Left renal pelvis (tissue), 4 donors: Measurements from ENCODE around the gene TCEAL7. TPM values are rescaled to one million over a fixed set of nuclear protein-coding genes. Genes with fewer than 3 reads are reported as not detected.
A peak's percentile ranks its signal among the peaks of the same experiment; 100 is the strongest.

Source experiments
- DNase-seq, 4 donors: peaks; one replicate each; pipeline ENCODE4 v3.0.0-alpha.2; 2013; ENCODE audit warnings: low read depth in 4 of 4, low spot score in 3 of 4
- polyA plus RNA-seq, 4 donors: library from polyadenylated mRNA; unstranded; fragments of 120-200 nt; gene quantifications; one replicate each; pipeline ENCODE4 v1.2.1, GENCODE V29; 2013; ENCODE audit not compliant: insufficient read length in 4 of 4

Gene TCEAL7
- polyA plus RNA-seq, 4 donors = 32.7 to 94.9 (median 48.4) TPM

DNA sequence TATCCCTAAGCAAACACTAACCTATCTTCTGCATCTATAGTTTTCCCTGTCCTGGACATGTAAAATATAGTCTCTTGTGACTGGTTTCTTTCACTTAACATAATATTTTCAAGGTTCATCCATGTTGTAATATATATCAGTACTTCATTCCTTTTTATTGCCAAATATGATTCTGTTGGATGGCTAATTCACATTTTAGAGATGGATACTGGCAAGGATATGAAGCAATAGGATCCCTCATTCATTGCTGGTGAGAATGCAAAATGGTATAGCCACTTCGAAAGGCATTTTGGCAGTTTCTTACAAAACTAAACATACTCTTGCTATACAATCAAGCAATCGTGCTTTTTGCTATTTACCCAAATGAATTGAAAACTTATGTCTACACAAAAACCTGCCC is 33.0 kb downstream of the TCEAL7 start:
- no peak for DNase-seq

DNA sequence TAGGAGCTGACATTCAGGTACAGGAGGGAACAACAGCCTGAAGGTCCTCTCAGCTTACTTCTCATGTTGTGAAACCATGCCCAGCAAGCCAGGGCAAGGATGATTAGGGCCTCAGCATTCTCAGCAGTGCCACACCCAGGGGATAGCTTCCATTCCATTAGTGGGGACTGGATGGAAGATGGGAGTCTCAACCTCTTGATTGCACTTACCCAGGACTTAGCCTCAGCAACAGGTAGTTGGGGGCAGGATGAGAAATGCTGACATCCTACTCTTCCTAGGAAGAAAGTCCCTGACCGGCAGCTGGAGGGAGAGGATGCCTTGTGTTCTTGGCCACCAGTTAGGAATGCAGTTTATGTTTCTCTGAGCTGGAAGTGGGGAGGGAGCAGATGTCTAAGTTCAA is 37.5 kb downstream of the TCEAL7 start:
- DNase-seq = no peak

DNA sequence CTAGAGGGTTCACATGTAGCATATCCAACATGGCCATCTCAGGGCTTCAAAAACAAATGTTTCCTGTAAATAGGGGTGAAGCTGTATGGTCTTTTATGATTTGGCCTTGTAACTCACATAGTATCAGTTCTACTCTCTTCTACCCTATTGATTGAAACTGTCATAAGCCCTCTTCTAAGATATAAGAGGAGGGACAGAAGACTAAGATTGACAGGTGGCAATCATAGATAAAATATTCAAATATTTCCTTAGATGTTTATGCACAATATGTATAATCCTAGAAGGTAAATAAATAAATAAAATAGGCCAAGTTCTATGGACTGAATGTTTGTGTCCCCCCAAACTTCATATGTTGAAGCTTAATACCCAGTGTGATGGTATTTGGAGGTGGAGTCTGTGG is 39.4 kb downstream of the TCEAL7 start:
- DNase-seq = no peak

DNA sequence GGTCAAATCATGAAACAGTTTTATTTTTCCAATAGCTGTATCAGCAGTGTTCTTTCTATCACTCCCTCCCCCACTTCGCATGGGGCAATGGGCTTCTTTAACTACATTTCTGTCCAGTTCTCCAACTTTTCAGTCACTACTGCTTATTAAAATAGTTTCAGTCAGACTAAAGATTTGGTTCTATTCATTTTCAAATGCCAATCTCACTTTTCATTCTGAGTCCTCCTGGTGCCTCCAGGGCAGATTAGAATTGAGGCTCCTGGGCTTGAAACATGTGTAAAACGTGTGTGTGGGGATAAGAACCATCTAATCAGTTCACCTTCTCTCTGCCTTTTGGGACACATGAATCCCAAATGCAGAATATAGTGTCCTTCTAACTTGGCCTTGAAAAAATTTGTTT is 42.8 kb downstream of the TCEAL7 start:
- no peak for DNase-seq

DNA sequence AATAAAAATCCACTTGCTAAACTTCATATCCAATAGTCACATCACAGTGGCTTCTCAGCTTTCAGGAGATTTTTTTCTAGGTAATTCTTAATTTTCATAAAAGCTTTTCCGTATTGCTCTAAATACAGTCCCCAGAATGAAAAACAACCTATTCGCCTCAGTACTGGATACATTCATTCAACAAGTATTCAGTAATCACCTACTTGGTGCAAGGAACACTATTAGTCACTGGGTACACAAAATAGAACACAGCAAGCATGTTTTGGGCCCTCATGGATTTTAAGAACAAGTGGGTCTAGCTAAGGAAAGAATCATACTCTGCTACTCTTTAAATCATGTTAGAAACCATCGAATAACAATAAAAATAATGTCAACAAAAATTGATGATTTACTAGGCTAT is 43.5 kb downstream of the TCEAL7 start:
- no peak for DNase-seq

DNA sequence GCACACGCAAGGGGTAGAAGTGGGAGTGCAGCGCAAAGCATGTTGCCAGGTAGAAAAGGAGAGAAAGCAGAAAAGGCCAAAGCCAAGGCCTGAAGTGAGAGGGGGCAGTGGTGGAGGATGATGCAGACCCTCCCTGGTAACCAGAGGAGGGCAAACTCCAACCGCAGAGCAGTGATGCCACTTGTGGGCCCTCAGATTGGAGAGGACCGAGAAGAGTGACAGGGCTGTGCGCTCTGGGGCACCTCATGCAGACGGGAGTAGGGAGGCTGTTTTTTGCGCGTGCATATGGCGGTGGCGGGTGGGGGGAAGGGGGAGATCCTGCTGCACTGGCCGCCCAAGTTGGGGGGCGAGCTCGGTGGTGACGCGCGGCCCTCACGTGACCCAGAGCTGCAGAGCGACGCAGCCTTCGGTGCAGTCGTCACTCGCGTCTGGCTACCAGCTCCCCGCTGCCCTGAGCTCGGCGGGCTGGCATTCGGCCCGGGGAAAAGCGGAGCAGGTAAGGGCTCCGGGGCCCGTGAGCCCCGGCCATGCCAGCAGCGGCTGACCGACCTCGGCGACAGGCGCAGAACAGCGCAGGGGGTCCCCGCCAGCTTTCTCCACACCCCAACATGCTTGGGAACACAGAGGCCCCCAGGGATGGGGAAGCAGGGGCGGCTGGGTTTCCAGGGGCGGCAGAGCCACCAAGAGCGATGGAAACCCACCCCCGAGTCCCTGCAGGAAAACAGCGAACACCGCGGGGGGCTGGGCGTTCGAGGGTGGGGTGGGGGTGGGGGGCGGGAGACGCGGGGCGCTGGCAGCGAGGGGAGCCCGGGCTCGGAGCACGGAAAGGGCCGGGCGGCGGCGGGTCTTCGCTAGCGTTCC is 46.3 kb downstream of the TCEAL7 start, which contains the start of gene BEX3:
TSS of gene BEX3 (plus strand) at position 421 of the 861 bp plus-strand sequence. CDS start 984 bp downstream, outside the sequence.
- peak in 2 of 4 donors; percentile 52 to 57 for DNase-seq

DNA sequence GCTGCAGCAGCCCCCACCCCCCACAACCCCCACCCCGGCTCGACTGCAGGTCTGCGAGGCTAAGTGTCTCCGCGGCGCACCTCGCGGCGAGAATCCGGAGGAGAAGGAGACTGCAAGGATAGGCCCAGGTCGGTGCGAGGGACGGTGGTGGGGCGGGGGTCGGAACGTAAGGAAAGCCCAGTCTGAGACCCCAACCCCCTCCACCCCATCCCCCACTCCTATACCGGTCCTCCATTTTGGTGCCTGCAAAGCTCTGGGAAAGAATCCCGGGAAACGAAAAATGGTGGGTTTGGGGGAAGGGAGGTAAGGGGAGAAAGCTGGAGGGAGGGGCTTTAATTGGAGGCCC is 46.9 kb downstream of the TCEAL7 start:
- DNase-seq = peak in 2 of 4 donors; percentile 36 to 42

DNA sequence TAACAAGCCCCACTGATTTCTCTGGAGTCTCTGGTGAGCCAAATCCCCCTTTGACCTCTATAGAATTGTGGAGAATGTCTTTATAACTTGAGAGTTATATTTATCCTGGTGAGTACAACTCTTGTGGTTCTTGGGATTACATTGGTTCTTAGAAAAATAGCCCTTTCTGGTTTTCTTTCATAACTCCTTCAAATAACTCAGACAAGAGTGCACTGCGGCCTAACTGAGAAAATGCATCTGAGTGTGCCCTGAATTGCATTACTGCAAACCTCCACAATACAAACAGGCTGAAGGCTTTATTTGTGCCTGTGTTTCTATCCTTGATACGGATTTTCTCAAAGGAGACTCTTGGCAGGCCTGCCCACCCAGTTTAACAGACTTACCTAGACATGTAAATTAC is 49.0 kb downstream of the TCEAL7 start:
- DNase-seq = no peak

Other genes starting within 250 kb of the TCEAL7 start
- under 1 TPM in 2 of 4 donors, not detected in 2; 0.08 to 0.24 TPM for gene NXF3, start 237.1 kb upstream of the TCEAL7 start, polyA plus RNA-seq
- 100 to 1,000 TPM; 135 to 185 (median 159) TPM for gene BEX4, start 115.1 kb upstream of the TCEAL7 start, polyA plus RNA-seq
- gene TCEAL8, start 75.1 kb upstream of the TCEAL7 start, polyA plus RNA-seq = 100 to 1,000 TPM; 127 to 191 (median 158) TPM
- gene TCEAL5, start 53.5 kb upstream of the TCEAL7 start, polyA plus RNA-seq = 10 to 100 TPM; 12.0 to 21.7 (median 16.5) TPM
- gene BEX2, start 19.2 kb upstream of the TCEAL7 start, polyA plus RNA-seq = 10 to 100 TPM; 30.4 to 80.9 (median 73.8) TPM
- gene TCEAL9, start 26.3 kb downstream of the TCEAL7 start, polyA plus RNA-seq = 100 to 1,000 TPM; 182 to 293 (median 251) TPM
- 100 to 1,000 TPM; 474 to 563 (median 505) TPM for gene BEX3, start 46.3 kb downstream of the TCEAL7 start, polyA plus RNA-seq
- 1 to 10 TPM; 2.1 to 4.1 (median 2.6) TPM for gene RAB40A, start 189.2 kb downstream of the TCEAL7 start, polyA plus RNA-seq